ENCODE measurements around the gene CDKL5.

DNA sequence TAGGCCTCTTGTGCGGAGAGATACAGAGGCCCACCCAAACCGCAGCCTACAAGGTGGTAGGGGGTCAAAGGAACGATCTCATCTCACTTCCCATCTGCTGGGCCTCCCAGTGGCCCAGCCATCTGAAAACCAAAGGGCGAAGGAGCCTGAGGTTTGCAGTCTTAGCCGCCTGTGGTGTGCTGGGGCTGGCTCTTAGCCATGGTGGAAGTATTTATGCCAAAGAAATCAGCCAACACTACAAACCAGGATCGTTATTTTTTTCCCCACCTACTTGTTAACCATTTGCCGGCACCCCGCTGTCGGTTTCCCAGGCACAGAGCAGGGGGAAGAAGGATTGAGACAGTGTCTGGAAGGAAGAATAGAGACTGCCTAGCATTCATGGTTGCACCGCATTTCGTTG lies 30.9 kb upstream of the CDKL5 start:
- no peak for TF ChIP-seq POLR2A (IDR thresholded peaks at IDR 0.05)
- TF ChIP-seq POLR2AphosphoS5 (IDR thresholded peaks at IDR 0.05) = no peak
- TF ChIP-seq, protein P1, sequence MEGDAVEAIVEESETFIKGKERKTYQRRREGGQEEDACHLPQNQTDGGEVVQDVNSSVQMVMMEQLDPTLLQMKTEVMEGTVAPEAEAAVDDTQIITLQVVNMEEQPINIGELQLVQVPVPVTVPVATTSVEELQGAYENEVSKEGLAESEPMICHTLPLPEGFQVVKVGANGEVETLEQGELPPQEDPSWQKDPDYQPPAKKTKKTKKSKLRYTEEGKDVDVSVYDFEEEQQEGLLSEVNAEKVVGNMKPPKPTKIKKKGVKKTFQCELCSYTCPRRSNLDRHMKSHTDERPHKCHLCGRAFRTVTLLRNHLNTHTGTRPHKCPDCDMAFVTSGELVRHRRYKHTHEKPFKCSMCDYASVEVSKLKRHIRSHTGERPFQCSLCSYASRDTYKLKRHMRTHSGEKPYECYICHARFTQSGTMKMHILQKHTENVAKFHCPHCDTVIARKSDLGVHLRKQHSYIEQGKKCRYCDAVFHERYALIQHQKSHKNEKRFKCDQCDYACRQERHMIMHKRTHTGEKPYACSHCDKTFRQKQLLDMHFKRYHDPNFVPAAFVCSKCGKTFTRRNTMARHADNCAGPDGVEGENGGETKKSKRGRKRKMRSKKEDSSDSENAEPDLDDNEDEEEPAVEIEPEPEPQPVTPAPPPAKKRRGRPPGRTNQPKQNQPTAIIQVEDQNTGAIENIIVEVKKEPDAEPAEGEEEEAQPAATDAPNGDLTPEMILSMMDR (IDR thresholded peaks at IDR 0.05) = no peak
